SK-N-SH (cell line): Measurements from ENCODE around the gene FNDC10. TPM values are rescaled to one million over a fixed set of nuclear protein-coding genes. Genes with fewer than 3 reads are reported as not detected.

Source experiments
- CTCF ChIA-PET: fragments of 300-600, 350-600 bp; formaldehyde crosslinking; extraction: SDS; loops from one replicate; lab custom pipeline; 2021; lab: Yijun Ruan, JAX
- POLR2A ChIA-PET: fragments of 350-600 bp; sonication (Branson Sonifier 250); formaldehyde crosslinking; extraction: SDS; loops from one replicate; lab custom pipeline; 2020; ENCODE audit warnings: antibody characterized with exemption, inconsistent platforms; lab: Yijun Ruan, JAX
- DNase-seq: peaks from one replicate; pipeline ENCODE4 v3.0.0; 2012
- H2AFZ ChIP-seq: fragments of 200-600 bp; sonication (generic); 2 replicates; pipeline ENCODE4 v1.8.1; 2016; ENCODE audit warnings: antibody characterized with exemption, mild to moderate bottlenecking, low read depth
- H3F3A ChIP-seq: fragments of 200-600 bp; sonication (generic); replicated peaks from 2 replicates; pipeline ENCODE3; 2016; ENCODE audit warnings: antibody characterized with exemption, mild to moderate bottlenecking; ENCODE audit not compliant: insufficient read depth
- H3K27ac ChIP-seq, 2 experiments: fragments of 200-500 bp in 1 of 2; fragments of 200-600 bp in 1 of 2; sonication (Bioruptor generic) in 1 of 2; sonication (generic), shearing (Covaris generic) in 1 of 2; 2 replicates each; pipeline versions ENCODE4 v1.5.1 to v1.6.1; 2014 to 2016; ENCODE audit warnings: low read depth in 2 of 2, inconsistent platforms in 1 of 2, low read length in 1 of 2, mild to moderate bottlenecking in 1 of 2, mixed read lengths in 1 of 2
- H3K27me3 ChIP-seq: fragments of 200-600 bp; sonication (generic), shearing (Covaris generic); 2 replicates; pipeline ENCODE4 v1.6.1; 2016; ENCODE audit warnings: mixed run types; ENCODE audit not compliant: insufficient read depth
- H3K36me3 ChIP-seq, 2 experiments: fragments of 200-500 bp in 1 of 2; fragments of 200-600 bp in 1 of 2; sonication (Bioruptor generic) in 1 of 2; sonication (generic) in 1 of 2; replicated peaks in 1 of 2; 2 replicates each; pipeline versions ENCODE3 to v1.5.1; 2014 to 2016; ENCODE audit warnings: low read length in 1 of 2, mild to moderate bottlenecking in 1 of 2; ENCODE audit not compliant: insufficient read depth in 2 of 2, control insufficient read depth in 1 of 2
- H3K4me1 ChIP-seq, 2 experiments: fragments of 200-500 bp in 1 of 2; fragments of 200-600 bp in 1 of 2; sonication (Bioruptor generic) in 1 of 2; sonication (generic), shearing (Covaris generic) in 1 of 2; 2 replicates each; pipeline versions ENCODE4 v1.5.1 to v1.6.1; 2014 to 2016; ENCODE audit warnings: low read depth in 1 of 2, low read length in 1 of 2, mixed run types in 1 of 2; ENCODE audit not compliant: insufficient read depth in 2 of 2, control insufficient read depth in 1 of 2
- H3K4me2 ChIP-seq: fragments of 200-600 bp; sonication (generic), shearing (Covaris generic); 2 replicates; pipeline ENCODE4 v1.6.1; 2017; ENCODE audit warnings: mixed run types
- H3K4me3 ChIP-seq, 2 experiments: fragments of 200-500 bp in 1 of 2; fragments of 200-600 bp in 1 of 2; sonication (Bioruptor generic) in 1 of 2; sonication (generic), shearing (Covaris generic) in 1 of 2; 2 replicates each; pipeline versions ENCODE4 v1.5.1 to v1.8.1; 2014 to 2016; ENCODE audit warnings: low read depth in 2 of 2, inconsistent platforms in 1 of 2, low read length in 1 of 2, mild to moderate bottlenecking in 1 of 2, mixed read lengths in 1 of 2, moderate library complexity in 1 of 2
- H3K79me2 ChIP-seq: fragments of 200-600 bp; sonication (generic); 2 replicates; pipeline ENCODE4 v1.8.1; 2017; ENCODE audit warnings: mild to moderate bottlenecking; ENCODE audit not compliant: insufficient read depth
- H3K9ac ChIP-seq: fragments of 200-600 bp; sonication (generic); 2 replicates; pipeline ENCODE4 v1.6.1; 2017; ENCODE audit warnings: mixed run types
- H3K9me2 ChIP-seq: fragments of 200-600 bp; sonication (generic); 2 replicates; pipeline ENCODE4 v1.6.1; 2017; ENCODE audit warnings: mixed run types
- H3K9me3 ChIP-seq: fragments of 200-600 bp; sonication (generic); 2 replicates; pipeline ENCODE4 v1.6.1; 2017; ENCODE audit warnings: mixed run types, mild to moderate bottlenecking, moderate library complexity
- H4K20me1 ChIP-seq: fragments of 200-600 bp; sonication (generic); 2 replicates; pipeline ENCODE4 v1.6.1; 2017; ENCODE audit warnings: mild to moderate bottlenecking, mixed run types; ENCODE audit not compliant: insufficient read depth
- ELF1 ChIP-seq: IDR thresholded peaks from 2 replicates; pipeline ENCODE4 v1.4.0; 2012
- FOXJ3 ChIP-seq: sonication (generic); formaldehyde crosslinking; IDR thresholded peaks from 2 replicates; pipeline ENCODE4 v1.5.1; 2020; ENCODE audit warnings: mild to moderate bottlenecking, missing genetic modification reagents
- GABPA ChIP-seq: IDR thresholded peaks from 2 replicates; pipeline ENCODE4 v1.4.0; 2012; ENCODE audit warnings: low read depth, mild to moderate bottlenecking
- GATA2 ChIP-seq: sonication (generic); formaldehyde crosslinking; IDR thresholded peaks from 2 replicates; pipeline ENCODE4 v1.5.0; 2020; ENCODE audit warnings: mild to moderate bottlenecking, missing genetic modification reagents
- NFIC ChIP-seq: IDR thresholded peaks from 2 replicates; pipeline ENCODE4 v1.4.0; 2012; ENCODE audit warnings: borderline replicate concordance
- NRF1 ChIP-seq: IDR thresholded peaks from 2 replicates; pipeline ENCODE4 v1.6.1; 2012; ENCODE audit warnings: low read depth, mild to moderate bottlenecking, low read length
- RCOR1 ChIP-seq: fragments of 150-350 bp; IDR thresholded peaks from 2 replicates; pipeline ENCODE4 v1.6.1; 2017; ENCODE audit warnings: antibody characterized with exemption, low read length
- REST ChIP-seq: IDR thresholded peaks from 2 replicates; pipeline ENCODE4 v1.6.1; 2012; ENCODE audit warnings: mild to moderate bottlenecking, low read depth, low read length, moderate library complexity
- RFX5 ChIP-seq: IDR thresholded peaks from 2 replicates; pipeline ENCODE4 v1.6.1; 2012; ENCODE audit warnings: mild to moderate bottlenecking, improper control_type of control experiment, low read length
- RXRA ChIP-seq: IDR thresholded peaks from 2 replicates; pipeline ENCODE4 v1.4.0; 2012; ENCODE audit warnings: low read depth, mild to moderate bottlenecking, borderline replicate concordance
- SMC3 ChIP-seq: IDR thresholded peaks from 2 replicates; pipeline ENCODE4 v1.6.1; 2012; ENCODE audit warnings: low read depth, low read length, improper control_type of control experiment
- TAF1 ChIP-seq: IDR thresholded peaks from 2 replicates; pipeline ENCODE4 v1.6.1; 2012; ENCODE audit warnings: low read depth, mild to moderate bottlenecking, low read length, moderate library complexity, borderline replicate concordance
- USF2 ChIP-seq: fragments of 150-350 bp; IDR thresholded peaks from 2 replicates; pipeline ENCODE4 v1.6.1; 2017; ENCODE audit warnings: antibody characterized with exemption, low read length, low read depth, borderline replicate concordance
- YY1 ChIP-seq: IDR thresholded peaks from 2 replicates; pipeline ENCODE4 v1.4.0; 2012; ENCODE audit warnings: low read depth, mild to moderate bottlenecking
- WGBS: methylation state at CpG from one replicate; pipeline ENCODE4 v1.1.6; 2017; ENCODE audit warnings: low lambda C conversion rate; 5-methylcytosine and 5-hydroxymethylcytosine counted together
- polyA plus RNA-seq, 3 experiments: library from polyadenylated mRNA; depleted of rRNA; stranded (reverse); fragments of >200 nt; gene quantifications; 2 replicates each; pipeline ENCODE4 v1.2.3, GENCODE V29; 2012
- TF ChIP-seq, protein P1 (sequence below): IDR thresholded peaks from 2 replicates; pipeline ENCODE4 v1.4.0; 2012; ENCODE audit warnings: low read depth
- TF ChIP-seq, protein P2 (sequence below): fragments of 150-350 bp; IDR thresholded peaks from 2 replicates; pipeline ENCODE4 v1.6.1; 2016; ENCODE audit warnings: mild to moderate bottlenecking, low read depth, low read length

Gene FNDC10
- polyA plus RNA-seq, 1 of the 3 experiments (the other 2 are of a cell fraction) = 6.7 TPM

DNA sequence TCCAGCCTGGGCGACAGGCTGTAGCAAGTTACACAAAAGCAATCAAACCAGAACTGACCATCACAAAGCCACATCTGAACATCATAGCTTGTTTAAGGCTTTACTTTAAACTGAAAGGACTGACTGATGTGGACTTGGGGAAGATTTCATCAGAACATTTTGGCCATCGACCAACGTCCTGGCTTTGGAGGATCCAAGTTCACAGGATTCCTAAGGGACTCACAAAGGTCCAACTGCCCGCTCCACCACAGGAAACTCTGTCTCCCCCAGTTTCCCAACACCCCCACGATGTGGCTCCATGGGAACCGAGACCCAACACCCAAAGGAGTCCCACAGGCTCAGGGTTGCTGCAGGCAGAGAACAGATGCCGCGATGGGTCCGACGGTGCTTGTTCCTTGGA, 34.6 kb downstream of the FNDC10 start:
- H3F3A ChIP-seq = peaks cover 8% of the 10 kb centered on the region
- no peak overlapping the region for H3K4me3 ChIP-seq
- no peak overlapping the region for H2AFZ ChIP-seq
- H3K9me2 ChIP-seq = no peaks in the 10 kb centered on the region
- H3K27ac ChIP-seq = no peak overlapping the region
- DNase-seq = no peak
- H3K9me3 ChIP-seq = no peaks in the 10 kb centered on the region
- H3K36me3 ChIP-seq = peaks cover 30 to 35% of the 10 kb centered on the region in 2 experiments
- POLR2A ChIA-PET = no interaction called here
- H3K9ac ChIP-seq = no peak overlapping the region
- no peaks in the 10 kb centered on the region for H3K27me3 ChIP-seq
- H3K4me1 ChIP-seq = no peaks in the 10 kb centered on the region
- H4K20me1 ChIP-seq = peaks cover 62% of the 10 kb centered on the region
- H3K79me2 ChIP-seq = peaks cover 98% of the 10 kb centered on the region
- CTCF ChIA-PET = interaction anchor here (0.9 to 1.1 kb wide), 2 partner anchors 10 to 13 kb away, joined by 3 read pairs; no protein-coding TSS in a partner anchor
- no peak for TF ChIP-seq NFIC
- no peak for TF ChIP-seq GABPA
- TF ChIP-seq ELF1 = no peak
- no peak for TF ChIP-seq SMC3
- no peak for TF ChIP-seq YY1
- TF ChIP-seq USF2 = no peak
- TF ChIP-seq, protein P1, sequence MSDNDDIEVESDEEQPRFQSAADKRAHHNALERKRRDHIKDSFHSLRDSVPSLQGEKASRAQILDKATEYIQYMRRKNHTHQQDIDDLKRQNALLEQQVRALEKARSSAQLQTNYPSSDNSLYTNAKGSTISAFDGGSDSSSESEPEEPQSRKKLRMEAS = no peak
- no peak for TF ChIP-seq RFX5
- TF ChIP-seq RCOR1 = no peak
- no peak for TF ChIP-seq REST
- TF ChIP-seq, all 33 proteins: peak for 0
- 98% methylated on average over 10 of the region's 10 CpGs for WGBS
- no peak overlapping the region for H3K4me2 ChIP-seq

DNA sequence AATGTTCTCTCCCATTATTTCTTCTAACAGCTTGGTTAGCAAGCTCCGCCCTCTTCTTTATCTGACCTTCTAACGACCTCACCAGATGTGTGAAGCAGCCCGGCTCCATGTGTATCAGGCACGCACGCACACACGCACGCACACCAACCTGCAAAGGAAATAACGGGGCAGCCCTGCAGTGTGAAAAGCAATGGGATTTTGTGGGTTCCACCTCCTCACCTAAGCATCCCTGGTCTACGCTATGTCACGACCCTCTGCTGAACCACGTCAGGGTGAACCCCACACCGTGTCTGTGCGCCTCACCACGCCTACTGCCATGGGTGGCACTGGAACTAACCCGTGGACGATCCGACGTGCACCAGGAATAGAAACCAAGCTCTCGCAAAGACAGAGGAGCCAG, 35.7 kb downstream of the FNDC10 start:
- Histone ChIP-seq H3K4me3 (no peak overlapping the region), H3K4me2 (no peak overlapping the region), H3K79me2 (peaks cover 92% of the 10 kb centered on the region), H3K27ac (no peak overlapping the region), H3K4me1 (no peaks in the 10 kb centered on the region), H3K27me3 (no peaks in the 10 kb centered on the region), H3K36me3 (peaks cover 21 to 35% of the 10 kb centered on the region in 2 experiments), H4K20me1 (peaks cover 52% of the 10 kb centered on the region), H3K9me3 (no peaks in the 10 kb centered on the region), H3F3A (peaks cover 8% of the 10 kb centered on the region), H2AFZ (no peak overlapping the region), H3K9me2 (no peaks in the 10 kb centered on the region), H3K9ac (no peak overlapping the region)
- ChIA-PET POLR2A (no interaction called here), CTCF (no interaction called here)
- 94% methylated on average over 13 of the region's 19 CpGs for WGBS
- no peak for DNase-seq
- TF ChIP-seq GABPA (no peak), REST (no peak), NRF1 (no peak), TAF1 (no peak), GATA2 (CRISPR knock-in tag) (no peak), FOXJ3 (no peak), RXRA (no peak)
- TF ChIP-seq, protein P2, sequence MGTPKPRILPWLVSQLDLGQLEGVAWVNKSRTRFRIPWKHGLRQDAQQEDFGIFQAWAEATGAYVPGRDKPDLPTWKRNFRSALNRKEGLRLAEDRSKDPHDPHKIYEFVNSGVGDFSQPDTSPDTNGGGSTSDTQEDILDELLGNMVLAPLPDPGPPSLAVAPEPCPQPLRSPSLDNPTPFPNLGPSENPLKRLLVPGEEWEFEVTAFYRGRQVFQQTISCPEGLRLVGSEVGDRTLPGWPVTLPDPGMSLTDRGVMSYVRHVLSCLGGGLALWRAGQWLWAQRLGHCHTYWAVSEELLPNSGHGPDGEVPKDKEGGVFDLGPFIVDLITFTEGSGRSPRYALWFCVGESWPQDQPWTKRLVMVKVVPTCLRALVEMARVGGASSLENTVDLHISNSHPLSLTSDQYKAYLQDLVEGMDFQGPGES = no peak
